Pons (tissue), 1 donor: Measurements from ENCODE around the gene BACH2.

Source experiments
- DNase-seq: peaks from one replicate; pipeline ENCODE4 v3.0.0-alpha.2; 2016; ENCODE audit warnings: low spot score

BACH2 gene

GRCh38 chr6:90277302-90278011 lies 19.2 kb downstream of the BACH2 start:
- no peak for DNase-seq

DNA sequence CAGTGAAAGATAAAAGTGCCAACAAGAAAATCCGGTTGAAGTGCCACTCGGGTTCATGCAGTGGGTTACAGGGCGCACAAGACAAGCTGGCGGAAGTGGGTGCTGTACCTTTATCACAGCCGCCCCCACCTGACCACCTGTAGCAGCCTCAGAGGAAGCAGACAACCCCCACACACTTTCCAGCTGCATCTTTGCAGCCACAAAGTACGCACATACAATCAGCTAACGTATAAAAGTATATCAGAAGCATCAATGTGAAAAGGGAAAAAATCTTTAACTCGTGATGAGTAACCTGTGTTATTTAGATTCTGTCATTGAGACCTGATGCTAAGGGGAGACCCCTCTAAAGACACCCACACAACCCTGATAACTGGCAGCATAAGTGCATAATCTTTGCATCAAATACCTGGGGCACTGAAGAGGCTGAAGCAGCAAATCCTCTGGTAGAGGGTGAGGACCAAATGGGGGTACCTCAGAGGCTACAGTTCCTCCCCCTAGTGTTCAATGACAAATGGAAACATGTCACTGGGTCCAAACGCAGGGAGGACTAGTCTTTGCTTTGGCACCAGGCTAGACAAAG lies 22.1 kb downstream of the BACH2 start:
- DNase-seq = no peak

GRCh38 chr6:90273863-90274262 lies 22.8 kb downstream of the BACH2 start:
- DNase-seq = no peak

- no peak for DNase-seq
Observed at GRCh38 chr6:90272895-90273294, 23.7 kb downstream of the BACH2 start.

- DNase-seq = no peak
Observed at GRCh38 chr6:90271831-90272230, 24.8 kb downstream of the BACH2 start.

GRCh38 chr6:90269334-90269733 lies 27.3 kb downstream of the BACH2 start:
- DNase-seq = no peak

- no peak for DNase-seq
Observed at GRCh38 chr6:90268178-90268577, 28.5 kb downstream of the BACH2 start.

DNA sequence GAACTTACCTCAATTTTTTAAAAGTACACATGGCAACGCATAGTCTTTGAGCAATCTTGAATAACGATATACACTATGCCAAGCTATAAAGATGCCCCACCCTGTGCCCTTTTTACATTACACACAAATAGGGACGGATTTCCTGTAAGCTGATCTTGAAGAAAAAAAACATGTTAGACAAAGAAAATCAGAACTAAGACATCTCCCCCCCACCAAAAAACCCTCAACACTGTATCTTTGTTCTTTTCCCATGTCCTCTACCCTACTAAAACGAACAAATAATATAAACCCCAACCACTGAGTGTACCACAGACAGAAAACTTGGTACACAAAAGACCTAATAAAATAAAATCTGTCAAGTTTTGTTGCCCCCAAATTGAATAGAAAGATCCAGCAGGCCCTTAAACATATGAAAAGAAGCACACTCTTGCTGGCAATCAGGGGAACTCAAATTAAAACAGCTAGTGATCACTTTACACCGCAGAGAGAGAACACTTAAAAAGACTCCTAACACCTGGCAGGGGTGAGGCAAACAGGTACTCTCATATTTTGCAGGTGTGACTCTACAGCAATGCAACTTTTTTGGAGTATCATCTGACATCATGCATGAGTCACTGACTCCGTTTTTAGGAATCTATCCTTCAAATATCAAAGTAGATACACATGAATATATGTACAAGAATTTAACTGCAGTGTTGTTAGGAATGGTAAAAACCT lies 29.6 kb downstream of the BACH2 start:
- no peak for DNase-seq

DNA sequence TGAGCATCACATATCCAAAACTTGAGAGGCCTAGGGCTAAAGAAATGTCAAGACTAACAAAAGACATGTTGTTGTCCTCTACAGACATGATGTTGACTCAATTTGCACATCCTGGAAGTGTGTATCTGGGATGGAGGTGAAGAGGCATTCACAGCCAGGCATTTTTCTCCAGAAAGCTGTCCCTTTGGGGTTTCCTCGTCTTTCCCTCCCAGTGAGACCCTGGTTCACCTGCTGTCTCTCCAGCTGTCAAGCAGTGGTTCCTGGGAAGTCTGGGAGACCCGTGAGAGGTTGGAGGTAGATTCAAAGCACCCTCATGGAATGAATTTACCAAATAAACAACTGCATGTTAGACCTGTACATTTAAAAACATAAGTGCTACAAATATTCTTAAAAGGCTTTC lies 32.1 kb downstream of the BACH2 start:
- no peak for DNase-seq

- DNase-seq = no peak
Observed at GRCh38 chr6:90263633-90264032, 33.0 kb downstream of the BACH2 start.

DNA sequence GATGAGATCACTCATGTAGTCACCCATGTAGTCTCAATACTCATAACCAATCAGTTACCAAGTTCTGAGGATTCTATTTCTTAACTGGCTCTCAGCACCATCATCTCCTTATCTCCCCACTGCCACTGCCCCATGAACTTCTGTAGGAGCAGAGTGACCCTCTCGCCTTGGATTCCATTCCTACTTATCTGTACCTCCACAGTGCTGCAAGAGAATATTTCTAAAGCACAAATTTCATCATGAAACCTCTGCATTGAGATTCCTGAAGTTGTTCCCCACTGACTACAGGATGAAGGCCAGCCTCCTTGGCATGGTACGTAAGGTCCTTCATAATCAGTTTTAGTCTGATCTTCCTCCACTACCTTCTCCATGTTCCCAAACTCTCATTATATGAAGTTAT lies 34.8 kb downstream of the BACH2 start:
- DNase-seq = no peak

DNA sequence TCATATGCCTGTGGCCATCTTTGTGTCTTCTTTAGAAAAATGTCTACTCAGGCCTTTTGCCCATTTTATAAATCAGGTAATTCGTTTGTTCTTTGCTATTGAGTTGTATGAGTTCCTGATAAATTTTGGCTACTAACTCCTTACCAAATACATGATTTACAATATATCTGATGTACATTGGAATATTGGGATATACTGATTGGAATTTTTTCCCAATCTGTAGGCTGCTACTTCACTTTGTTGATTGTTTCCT lies 39.2 kb downstream of the BACH2 start:
- no peak for DNase-seq

DNA sequence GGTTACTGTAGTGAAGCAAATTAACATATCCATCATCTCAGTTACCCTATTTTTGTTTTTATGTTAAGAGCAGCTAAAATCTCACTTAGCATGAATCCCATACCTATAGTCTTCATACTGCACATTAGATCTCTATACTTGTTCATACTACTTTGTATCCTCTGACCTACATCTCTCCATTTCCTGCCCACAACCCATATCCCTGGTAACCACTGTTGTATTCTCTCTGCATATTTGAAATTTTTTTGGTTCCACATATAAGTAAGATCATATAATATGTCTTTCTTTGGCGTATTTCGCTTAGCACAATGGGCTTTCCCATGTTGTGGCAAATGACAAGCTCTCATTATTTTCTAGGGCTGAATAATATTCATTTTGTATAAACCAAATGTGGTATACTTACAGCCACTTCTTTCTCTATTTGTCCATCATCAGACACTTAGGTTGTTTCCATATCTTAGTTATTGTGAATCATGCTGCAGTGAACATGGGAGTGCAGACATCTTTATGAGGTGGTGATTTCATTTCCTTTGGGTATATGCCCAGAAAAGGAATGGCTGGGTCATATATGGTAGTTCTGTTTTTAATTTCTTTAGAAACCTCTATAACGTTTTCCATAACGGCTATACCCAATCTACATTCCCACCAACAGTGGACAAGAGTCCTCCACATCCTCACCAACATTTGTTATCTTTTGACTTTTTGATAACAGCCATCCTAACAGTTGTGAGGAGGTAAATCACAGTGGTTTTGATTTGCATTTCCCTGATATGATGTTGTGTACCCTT lies 39.8 kb downstream of the BACH2 start:
- no peak for DNase-seq

GRCh38 chr6:90253631-90254030 lies 43.0 kb downstream of the BACH2 start:
- DNase-seq = no peak

DNA sequence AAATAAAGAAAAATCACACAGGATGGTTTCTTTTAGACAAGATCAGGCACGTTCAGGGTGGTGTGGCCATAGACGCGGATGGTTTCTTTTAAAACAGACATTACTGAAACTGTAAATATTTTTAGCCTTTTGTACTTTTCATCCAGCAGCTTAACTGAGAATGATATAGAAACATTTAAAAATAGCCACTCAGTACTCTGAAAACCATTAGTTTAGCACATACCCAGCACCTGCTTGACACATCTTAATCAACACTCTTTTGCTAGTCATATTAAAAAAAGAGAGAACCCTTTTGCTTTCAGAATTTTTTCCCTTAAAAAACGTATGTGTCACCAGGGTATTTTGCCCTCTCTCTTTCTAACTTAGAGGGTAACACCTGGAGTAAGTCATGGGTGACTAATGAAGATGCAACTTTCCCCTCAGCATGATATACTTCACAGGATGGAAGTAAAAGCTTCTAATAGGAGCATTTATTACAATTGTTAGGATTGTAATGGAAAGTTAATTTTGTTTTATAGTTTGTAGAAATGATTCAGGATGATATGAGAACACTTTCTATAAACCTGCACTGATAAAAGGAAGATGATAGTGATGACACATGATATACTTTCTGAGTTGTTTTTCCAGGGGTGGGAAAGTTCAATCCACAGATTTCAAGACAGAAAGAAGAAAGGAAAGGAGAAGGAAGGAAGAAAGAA lies 45.2 kb downstream of the BACH2 start:
- no peak for DNase-seq

GRCh38 chr6:90250405-90250804 lies 46.2 kb downstream of the BACH2 start:
- no peak for DNase-seq

DNA sequence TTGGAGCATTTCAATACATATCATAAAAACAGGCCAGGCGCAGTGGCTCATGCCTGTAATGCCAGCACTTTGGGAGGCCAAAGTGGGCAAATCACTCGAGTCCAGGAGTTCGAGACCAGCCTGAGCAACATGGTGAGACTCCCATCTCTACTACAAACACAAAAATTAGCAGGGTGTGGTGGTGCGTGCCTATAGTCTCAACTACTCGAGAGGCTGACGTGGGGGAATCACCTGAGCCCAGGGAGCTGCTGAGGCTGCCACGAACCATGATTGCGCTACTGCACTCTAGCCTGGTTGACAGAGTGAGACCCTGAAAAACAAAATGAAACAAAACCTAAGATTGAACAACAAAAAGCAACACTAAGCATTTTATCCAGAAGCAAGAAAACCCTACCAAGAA lies 47.2 kb downstream of the BACH2 start:
- DNase-seq = no peak

- no peak for DNase-seq
Observed at GRCh38 chr6:90249034-90249433, 47.6 kb downstream of the BACH2 start.

DNA sequence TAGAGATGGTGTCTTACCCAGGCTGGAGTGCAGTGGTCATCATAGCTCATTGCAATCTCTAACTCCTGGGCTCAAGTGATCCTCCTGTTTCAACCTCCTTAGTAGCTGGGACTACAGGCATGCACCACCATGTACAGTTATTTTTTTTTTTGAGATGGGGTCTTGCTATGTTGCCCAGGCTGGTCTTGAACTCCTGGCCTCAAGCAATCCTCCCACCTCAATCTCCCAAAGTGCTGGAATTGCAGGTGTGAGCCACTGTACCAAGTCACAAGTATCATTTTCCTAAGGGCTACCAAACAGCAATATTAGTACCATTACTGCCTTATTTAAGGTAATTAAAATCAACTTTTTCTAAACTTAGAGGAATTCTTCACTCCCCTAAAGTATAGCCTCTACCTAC lies 49.4 kb downstream of the BACH2 start:
- no peak for DNase-seq

DNA sequence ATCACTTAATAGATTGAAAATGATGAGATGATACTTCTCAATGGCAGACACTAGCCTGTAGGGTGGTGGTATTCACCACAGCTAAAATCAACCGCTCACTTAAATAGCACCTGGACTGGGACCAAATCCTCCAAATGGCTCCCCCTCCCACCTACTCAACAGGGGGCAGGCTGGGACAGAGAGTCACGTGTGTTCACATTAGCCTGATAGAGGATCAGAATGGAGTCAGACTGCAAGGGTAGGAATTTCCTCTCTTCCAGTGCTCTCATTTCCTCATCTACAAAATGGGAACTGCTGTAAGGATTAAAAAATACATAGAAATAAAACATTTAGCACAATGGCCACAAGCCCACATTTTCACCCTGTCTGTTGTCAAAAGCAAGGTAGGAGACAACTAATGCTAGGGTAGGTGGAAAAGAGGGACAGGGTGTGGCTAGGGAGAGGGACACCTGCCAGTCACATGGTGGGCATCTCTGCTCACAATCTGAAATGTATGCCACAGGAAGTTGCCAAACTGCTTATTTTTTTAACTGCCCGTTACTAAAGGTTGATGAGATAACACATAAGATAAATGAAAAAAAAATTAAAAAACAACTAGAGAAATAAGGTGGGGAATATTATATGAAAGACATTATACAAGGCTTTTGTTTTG lies 55.3 kb downstream of the BACH2 start:
- DNase-seq = no peak

DNA sequence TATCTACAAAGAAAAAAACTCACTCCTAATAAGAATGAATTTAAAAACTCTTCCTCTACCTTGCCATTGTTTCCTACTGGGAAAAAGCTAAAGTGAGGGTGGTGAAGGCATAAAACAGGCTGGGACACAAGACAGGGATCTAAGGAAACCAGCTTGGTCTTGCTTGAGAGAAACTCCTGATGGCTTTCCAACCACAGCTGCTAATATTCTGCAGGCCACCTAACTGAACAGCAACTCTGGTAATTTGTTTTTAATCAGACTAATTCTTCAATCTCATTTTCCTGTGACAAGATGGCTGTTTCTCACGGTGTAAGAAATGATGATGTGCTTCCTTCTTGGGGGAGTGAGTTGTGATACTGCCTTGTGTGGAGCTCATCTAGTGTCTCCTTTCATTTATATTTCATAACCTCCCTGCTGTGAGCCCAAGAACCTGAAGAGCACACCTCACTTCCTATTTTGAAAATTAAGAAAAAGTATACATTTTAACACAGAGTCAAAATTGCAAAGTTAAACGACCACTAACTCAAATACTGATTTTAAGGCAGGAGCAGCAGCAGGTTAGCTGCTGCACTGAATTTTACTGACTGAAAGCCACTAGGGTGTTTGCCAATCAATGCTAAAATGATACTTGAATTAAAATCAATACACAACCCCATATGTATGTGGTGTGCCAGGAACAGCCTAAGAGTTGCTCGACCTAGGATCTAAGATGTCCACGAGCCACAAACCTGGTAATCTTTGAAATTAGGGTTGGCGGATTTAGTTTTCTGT lies 58.0 kb downstream of the BACH2 start:
- no peak for DNase-seq
